D721Med (cell line): ENCODE data around the gene TRAPPC2L.

ENCODE experiments used
- DNase-seq: peaks from one replicate; pipeline ENCODE4 v3.0.0; 2011; ENCODE audit warnings: low spot score; ENCODE audit not compliant: insufficient read length
- FAIRE-seq: peaks from 2 replicates; lab custom pipeline; 2011; peaks lifted over from hg19 to GRCh38; lab: Jason Lieb, UNC
- TF ChIP-seq, protein P1 (sequence below): IDR thresholded peaks from 2 replicates; pipeline ENCODE4 v1.5.1; 2012; ENCODE audit warnings: mild to moderate bottlenecking, control low read depth; ENCODE audit not compliant: insufficient read depth; ENCODE audit errors: missing control alignments

Gene TRAPPC2L

DNA sequence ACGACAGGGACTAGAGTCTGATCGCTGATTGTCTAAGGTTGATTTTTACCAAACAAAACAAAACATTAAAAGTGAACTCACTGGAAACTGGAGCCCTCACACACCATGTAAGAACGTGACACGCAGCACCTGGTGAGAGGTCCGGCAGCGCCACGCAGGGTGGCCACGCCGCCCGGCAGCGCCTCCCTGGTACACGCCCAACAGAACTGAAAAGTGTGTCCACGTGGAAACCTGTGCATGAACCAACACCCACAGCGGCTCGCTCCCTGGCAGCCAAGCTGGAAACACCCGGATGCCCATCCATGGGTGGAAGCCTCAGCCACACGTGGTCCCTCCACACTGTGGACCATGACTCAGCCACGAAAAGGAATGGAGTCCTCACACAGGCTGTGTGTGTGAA lies 9.3 kb upstream of the TRAPPC2L start:
- DNase-seq, result no peak
- FAIRE-seq, result no peak
- TF ChIP-seq, protein P1, sequence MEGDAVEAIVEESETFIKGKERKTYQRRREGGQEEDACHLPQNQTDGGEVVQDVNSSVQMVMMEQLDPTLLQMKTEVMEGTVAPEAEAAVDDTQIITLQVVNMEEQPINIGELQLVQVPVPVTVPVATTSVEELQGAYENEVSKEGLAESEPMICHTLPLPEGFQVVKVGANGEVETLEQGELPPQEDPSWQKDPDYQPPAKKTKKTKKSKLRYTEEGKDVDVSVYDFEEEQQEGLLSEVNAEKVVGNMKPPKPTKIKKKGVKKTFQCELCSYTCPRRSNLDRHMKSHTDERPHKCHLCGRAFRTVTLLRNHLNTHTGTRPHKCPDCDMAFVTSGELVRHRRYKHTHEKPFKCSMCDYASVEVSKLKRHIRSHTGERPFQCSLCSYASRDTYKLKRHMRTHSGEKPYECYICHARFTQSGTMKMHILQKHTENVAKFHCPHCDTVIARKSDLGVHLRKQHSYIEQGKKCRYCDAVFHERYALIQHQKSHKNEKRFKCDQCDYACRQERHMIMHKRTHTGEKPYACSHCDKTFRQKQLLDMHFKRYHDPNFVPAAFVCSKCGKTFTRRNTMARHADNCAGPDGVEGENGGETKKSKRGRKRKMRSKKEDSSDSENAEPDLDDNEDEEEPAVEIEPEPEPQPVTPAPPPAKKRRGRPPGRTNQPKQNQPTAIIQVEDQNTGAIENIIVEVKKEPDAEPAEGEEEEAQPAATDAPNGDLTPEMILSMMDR, result no peak

DNA sequence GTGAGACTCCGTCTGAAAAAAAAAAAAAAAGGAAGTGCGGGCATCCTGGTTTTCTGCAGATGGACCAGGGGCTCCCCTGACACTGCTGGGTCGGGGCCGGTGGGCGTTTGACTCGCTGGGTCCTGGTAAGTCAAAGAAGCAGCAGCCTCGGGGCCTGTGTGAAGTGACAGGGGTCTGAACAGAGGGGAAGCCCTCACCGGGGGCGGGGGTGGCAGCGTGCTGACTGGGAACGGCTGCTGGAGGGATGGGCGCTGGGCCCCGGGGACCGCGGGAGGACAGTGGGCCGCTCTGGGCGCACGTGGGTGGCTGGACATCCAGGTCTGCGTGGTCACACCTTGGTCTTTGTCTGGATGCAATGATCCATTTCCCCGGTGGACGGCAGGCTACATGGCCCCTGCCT lies 8.4 kb upstream of the TRAPPC2L start:
- FAIRE-seq, result no peak
- DNase-seq, result no peak
- TF ChIP-seq, protein P1, result no peak

DNA sequence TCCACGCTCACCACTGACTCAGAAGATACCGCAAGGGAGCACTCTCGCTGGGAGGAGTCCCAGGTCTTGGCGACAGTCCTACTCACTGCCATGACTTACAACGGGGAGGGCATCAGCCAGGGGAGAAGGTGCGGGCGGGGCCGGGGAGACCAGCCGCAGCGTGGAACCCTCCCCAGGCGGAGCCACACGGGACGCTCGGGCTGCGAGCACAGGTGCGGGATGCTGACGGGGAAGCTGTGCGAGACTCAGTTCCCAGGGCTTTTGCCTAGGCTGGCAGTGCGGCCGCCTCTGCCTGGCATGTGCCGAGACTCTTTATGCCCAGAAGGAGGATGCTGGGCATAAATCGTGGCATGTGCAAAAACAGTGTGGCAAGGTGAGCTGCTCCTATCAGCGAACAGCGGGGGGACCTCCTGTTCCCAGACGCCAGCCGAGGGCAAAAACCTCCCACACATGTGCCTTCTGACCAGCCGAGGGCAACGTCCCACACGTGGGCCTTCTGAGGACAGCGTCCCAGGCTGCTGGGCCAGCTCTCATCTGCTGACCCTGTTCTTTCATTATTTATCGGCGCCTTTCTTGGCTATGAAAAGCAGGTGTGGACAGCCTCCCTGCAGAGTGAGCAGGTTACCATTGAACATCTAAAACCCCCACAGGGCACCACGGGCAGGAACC lies 6.3 kb upstream of the TRAPPC2L start:
- DNase-seq (no peak), FAIRE-seq (no peak)
- TF ChIP-seq, protein P1, result no peak

DNA sequence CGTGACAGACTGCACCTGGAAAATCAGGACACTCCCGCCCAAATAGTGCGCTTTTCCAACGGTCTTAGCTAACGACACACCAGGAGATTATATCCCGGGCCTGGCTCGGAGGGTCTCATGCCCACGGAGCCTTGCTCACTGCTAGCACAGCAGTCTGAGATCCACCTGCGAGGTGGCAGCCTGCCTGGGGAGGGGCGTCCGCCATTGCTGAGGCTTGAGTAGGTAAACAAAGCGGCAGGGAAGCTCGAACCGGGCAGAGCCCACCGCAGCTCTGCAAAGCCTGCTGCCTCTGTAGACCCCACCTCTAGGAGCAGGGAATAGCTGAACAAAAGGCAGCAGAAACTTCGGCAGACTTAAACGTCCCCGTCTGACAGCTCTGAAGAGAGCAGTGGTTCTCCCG lies 5.3 kb upstream of the TRAPPC2L start:
- no peak for FAIRE-seq
- TF ChIP-seq, protein P1, result no peak

DNA sequence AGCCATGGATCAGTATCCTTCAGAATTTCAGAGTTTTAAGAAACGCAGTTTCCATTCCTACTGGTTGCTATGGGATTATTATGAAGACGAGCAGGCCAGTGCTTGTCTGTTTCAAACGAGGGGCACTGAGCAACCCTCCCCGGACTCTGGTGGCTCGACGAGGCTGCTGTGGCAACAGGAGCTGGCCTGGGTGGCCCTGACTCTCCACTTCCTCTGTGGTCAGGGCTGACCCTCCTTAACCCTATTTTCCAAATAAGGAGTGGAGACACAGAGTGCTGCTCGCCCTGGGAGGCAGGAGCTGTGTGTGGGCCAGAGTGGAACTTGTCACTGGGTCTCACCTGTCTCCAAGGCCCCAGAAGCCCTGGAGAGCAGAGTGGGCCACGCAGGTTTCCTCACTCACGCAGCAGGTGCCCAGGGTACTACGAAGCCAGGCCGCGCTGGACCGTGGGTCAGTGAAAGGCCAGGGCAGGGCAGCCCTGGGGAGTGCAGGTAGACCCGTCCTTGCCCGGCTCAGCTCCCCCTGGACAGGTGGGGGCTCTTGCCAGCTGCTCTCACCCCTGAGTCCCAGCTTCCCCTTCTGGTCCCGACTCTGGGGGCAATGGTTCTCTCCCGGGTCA lies 3.5 kb upstream of the TRAPPC2L start:
- TF ChIP-seq, protein P1, result no peak
- DNase-seq, result no peak
- FAIRE-seq, result no peak

More for the DNA sequence above, 5.3 kb upstream of the TRAPPC2L start:
- DNase-seq, result no peak

DNA sequence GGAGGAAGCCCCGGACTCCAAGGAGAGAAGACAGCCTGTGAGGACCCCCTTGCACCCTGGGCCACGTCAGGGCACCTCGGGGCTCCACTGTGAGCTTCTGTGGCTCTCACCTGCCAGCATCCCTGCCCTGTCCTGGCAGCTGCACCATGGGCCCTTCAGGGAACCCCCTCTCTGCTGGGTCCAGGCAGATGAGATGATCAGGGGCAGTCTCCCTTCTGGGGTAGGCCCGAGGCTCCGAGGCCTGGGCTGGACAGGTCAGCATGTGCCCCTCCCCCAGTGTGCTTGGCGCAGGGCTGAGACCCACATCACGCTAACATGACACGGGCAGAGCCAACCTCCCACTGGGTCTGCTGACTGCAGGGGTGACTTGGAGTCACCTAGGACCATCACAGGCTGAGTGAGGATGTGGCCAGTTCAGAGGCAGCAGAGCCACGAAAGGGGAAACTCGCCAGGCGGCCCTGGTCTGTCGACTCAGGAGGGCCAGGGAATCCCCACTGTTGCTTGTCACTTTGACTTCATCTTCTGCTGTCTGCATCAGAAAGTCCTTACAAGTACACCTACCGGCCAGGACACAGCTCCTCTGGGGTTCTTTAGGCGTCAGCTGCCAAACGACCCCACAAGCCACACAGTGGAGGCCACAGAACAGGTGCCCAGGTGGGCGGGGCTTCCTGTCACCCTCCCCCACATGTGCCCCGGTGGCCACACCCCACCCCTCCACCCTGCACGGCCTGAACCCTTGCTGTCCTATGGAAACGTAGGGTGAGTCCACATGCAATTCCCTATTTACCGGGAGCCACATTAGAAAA lies 2.4 kb upstream of the TRAPPC2L start:
- TF ChIP-seq, protein P1, result no peak
- FAIRE-seq (no peak), DNase-seq (no peak)
